C4-2B (cell line): Measurements from ENCODE around the gene MED12L.

Experiments
- CTCF ChIP-seq: fragments of 450-650 bp; conservative IDR thresholded peaks from 2 replicates; pipeline ENCODE4 v1.5.1; 2017; ENCODE audit warnings: mild to moderate bottlenecking
- ZFX ChIP-seq: fragments of 450-650 bp; IDR thresholded peaks from 2 replicates; pipeline ENCODE4 v1.6.1; 2017

DNA sequence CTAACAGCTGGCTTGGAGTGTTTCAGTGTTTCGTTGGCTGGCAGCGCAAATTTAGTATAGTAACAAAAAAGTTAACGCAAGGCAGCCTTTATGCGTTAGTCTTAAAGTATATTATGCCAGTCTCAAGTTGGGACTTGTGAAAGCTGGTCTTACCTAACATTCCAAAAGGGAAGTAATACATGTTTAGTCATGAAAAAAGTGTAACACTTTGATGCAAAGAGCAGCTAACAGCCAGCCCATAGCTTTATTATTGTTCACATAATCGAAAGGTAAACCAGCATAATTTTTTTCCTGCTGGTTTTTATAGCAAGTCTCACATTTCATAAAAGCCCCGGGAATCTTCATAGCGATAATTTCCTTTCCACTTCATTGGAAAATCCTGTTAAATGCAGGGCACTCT is 233.5 kb downstream of the MED12L start:
- TF ChIP-seq CTCF (no peak), ZFX (no peak)
